DOHH2 (cell line): ENCODE measurements around the gene RAPGEF1.

Source experiments
- H3F3A ChIP-seq: fragments of 200-600 bp; sonication (generic), shearing (Covaris generic); 2 replicates; pipeline ENCODE4 v1.6.0; 2016; ENCODE audit warnings: antibody characterized with exemption, mild to moderate bottlenecking; ENCODE audit not compliant: control insufficient read depth, insufficient read depth
- H3K27ac ChIP-seq: fragments of 200-600 bp; sonication (generic); 2 replicates; pipeline ENCODE4 v1.5.1; 2014; ENCODE audit warnings: low read depth, mild to moderate bottlenecking, low read length, moderate library complexity
- H3K27me3 ChIP-seq: fragments of 200-600 bp; sonication (generic); 2 replicates; pipeline ENCODE4 v1.6.1; 2014; ENCODE audit warnings: mild to moderate bottlenecking, low read length, mixed read lengths; ENCODE audit not compliant: control insufficient read depth
- H3K36me3 ChIP-seq: fragments of 200-600 bp; sonication (generic); 2 replicates; pipeline ENCODE4 v1.6.1; 2014; ENCODE audit warnings: mild to moderate bottlenecking, low read length, moderate library complexity, mixed read lengths; ENCODE audit not compliant: control insufficient read depth
- H3K4me1 ChIP-seq: fragments of 200-600 bp; sonication (generic); 2 replicates; pipeline ENCODE4 v1.6.1; 2014; ENCODE audit warnings: mild to moderate bottlenecking, low read length, mixed read lengths; ENCODE audit not compliant: control insufficient read depth
- H3K4me2 ChIP-seq: fragments of 200-600 bp; sonication (generic); 2 replicates; pipeline ENCODE4 v1.6.0; 2014; ENCODE audit warnings: mild to moderate bottlenecking, low read length, moderate library complexity
- H3K4me3 ChIP-seq: fragments of 200-600 bp; sonication (generic); 2 replicates; pipeline ENCODE4 v1.5.1; 2014; ENCODE audit warnings: mild to moderate bottlenecking, low read length, mixed read lengths
- H3K79me2 ChIP-seq: fragments of 200-600 bp; sonication (generic); 2 replicates; pipeline ENCODE4 v1.6.1; 2014; ENCODE audit warnings: mild to moderate bottlenecking, low read length, mixed read lengths; ENCODE audit not compliant: control insufficient read depth
- H3K9me2 ChIP-seq: fragments of 200-600 bp; sonication (generic); replicated peaks from 2 replicates; pipeline ENCODE4 v1.6.1; 2014; ENCODE audit warnings: mild to moderate bottlenecking, low read length, mixed read lengths; ENCODE audit not compliant: control insufficient read depth
- H3K9me3 ChIP-seq: fragments of 200-600 bp; sonication (generic); 2 replicates; pipeline ENCODE4 v1.6.1; 2014; ENCODE audit warnings: antibody characterized with exemption, low read length, mixed read lengths; ENCODE audit not compliant: control insufficient read depth, insufficient read depth
- H4K20me1 ChIP-seq: fragments of 200-600 bp; sonication (generic); 2 replicates; pipeline ENCODE4 v1.6.0; 2014; ENCODE audit warnings: low read depth, mild to moderate bottlenecking, antibody characterized with exemption, low read length, moderate library complexity; ENCODE audit not compliant: control insufficient read depth, insufficient read depth
- CTCF ChIP-seq: fragments of 200-600 bp; sonication (generic); IDR thresholded peaks from one replicate; pipeline ENCODE4 v1.5.1; 2014; ENCODE audit warnings: antibody characterized with exemption, mild to moderate bottlenecking, low read depth, low read length; ENCODE audit not compliant: poor library complexity, severe bottlenecking
- EZH2phosphoT487 ChIP-seq: fragments of 200-600 bp; sonication (generic); IDR thresholded peaks from 2 replicates; pipeline ENCODE4 v1.6.1; 2017; ENCODE audit warnings: borderline replicate concordance, mild to moderate bottlenecking, antibody characterized with exemption, low read length, moderate library complexity, mixed read lengths

RAPGEF1 gene

GRCh38 chr9:131589124-131589711, 150.7 kb downstream of the RAPGEF1 start:
- H3K27ac ChIP-seq: no peak overlapping the region
- H4K20me1 ChIP-seq: peaks cover 3% of the 10 kb centered on the region; the same call in 1 of the 2 replicates
- no peak overlapping the region for H3K4me3 ChIP-seq
- H3K27me3 ChIP-seq: no peaks in the 10 kb centered on the region
- no peaks in the 10 kb centered on the region for H3K9me2 ChIP-seq
- peaks cover 53% of the 10 kb centered on the region for H3K36me3 ChIP-seq
- no peaks in the 10 kb centered on the region for H3K9me3 ChIP-seq
- no peak overlapping the region for H3K4me2 ChIP-seq
- no peaks in the 10 kb centered on the region for H3F3A ChIP-seq
- no peaks in the 10 kb centered on the region for H3K79me2 ChIP-seq
- H3K4me1 ChIP-seq: peaks cover 11% of the 10 kb centered on the region
- no peak for TF ChIP-seq CTCF
- no peak for TF ChIP-seq EZH2phosphoT487

GRCh38 chr9:131588396-131588795, 151.5 kb downstream of the RAPGEF1 start:
- Histone ChIP-seq H3K9me2 (no peaks in the 10 kb centered on the region), H3K4me1 (peaks cover 11% of the 10 kb centered on the region), H3K27me3 (no peaks in the 10 kb centered on the region), H3K79me2 (no peaks in the 10 kb centered on the region), H3K9me3 (no peaks in the 10 kb centered on the region), H3K4me2 (no peak overlapping the region), H3K36me3 (peaks cover 59% of the 10 kb centered on the region), H3K27ac (no peak overlapping the region), H4K20me1 (peaks cover 3% of the 10 kb centered on the region; the same call in 1 of the 2 replicates), H3F3A (no peaks in the 10 kb centered on the region), H3K4me3 (no peak overlapping the region)
- no peak for TF ChIP-seq CTCF
- no peak for TF ChIP-seq EZH2phosphoT487

- H3K4me2 ChIP-seq: no peak overlapping the region
- no peaks in the 10 kb centered on the region for H3K79me2 ChIP-seq
- H3K4me3 ChIP-seq: no peak overlapping the region
- no peaks in the 10 kb centered on the region for H3K27me3 ChIP-seq
- H3F3A ChIP-seq: no peaks in the 10 kb centered on the region
- peaks cover 3% of the 10 kb centered on the region; the same call in 1 of the 2 replicates for H4K20me1 ChIP-seq
- peaks cover 62% of the 10 kb centered on the region for H3K36me3 ChIP-seq
- no peaks in the 10 kb centered on the region for H3K9me3 ChIP-seq
- H3K4me1 ChIP-seq: peaks cover 11% of the 10 kb centered on the region
- TF ChIP-seq EZH2phosphoT487 (no peak), CTCF (no peak)
- H3K9me2 ChIP-seq: no peaks in the 10 kb centered on the region
- no peak overlapping the region for H3K27ac ChIP-seq
Observed at GRCh38 chr9:131587906-131588305, 152.0 kb downstream of the RAPGEF1 start.
